Smooth muscle cell of the brain vasculature (primary cell): ENCODE results near the gene ELANE.
"Not testable (repeated sequence)": the region's sequence is repeated elsewhere in the genome, so short reads cannot be mapped to it uniquely, and the experiment has no call there.

Experiments used
- DNase-seq: peaks from one replicate; pipeline ENCODE4 v3.0.0-alpha.2; 2012; ENCODE audit warnings: low read depth, low spot score

ELANE gene

DNA sequence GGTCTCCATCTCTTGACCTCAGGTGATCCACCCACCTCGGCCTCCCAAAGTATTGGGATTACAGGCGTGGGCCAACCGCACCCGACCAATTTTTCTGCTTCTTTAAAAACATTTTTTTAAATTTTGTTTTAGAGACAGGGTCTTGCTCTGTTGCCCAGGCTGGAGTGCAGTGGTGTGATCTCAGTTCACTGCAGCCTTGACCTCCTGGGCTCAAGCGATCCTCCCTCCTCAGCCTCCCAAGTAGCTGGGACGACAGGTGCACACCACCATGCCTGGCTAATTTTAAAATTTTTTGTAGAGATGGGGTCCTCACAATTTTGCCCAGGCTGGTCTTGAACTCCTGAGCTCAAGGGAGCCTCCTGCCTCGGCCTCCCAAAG lies 9.3 kb upstream of the ELANE start:
- not testable (repeated sequence) for DNase-seq

DNA sequence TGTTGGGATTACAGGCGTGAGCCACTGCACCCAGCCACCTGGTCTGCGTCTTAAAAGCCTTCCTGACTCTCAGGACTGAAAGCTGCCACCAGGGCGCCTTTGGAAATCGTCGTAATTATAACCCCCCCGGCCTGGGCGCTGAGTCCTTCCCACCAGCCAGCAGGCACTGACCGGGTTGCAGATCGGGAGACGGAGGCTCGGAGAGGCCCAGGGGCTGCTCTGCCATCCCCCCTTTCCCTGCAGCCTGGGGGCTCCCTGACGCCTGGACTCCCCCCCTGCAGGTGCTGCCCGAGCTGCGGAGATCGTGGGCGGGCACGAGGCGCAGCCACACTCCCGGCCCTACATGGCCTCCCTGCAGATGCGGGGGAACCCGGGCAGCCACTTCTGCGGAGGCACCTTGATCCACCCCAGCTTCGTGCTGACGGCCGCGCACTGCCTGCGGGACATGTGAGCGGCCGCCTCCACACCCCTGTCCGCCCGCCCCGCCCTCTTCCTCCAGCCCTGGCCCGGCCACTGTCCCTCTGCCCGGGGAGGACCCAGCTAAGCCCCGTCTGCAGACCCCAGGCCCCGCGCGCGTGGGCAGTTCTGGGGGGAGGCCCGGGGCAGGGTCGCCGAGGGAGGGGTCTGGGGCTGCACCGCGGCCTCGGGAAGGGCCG lies 8.8 kb upstream of the ELANE start:
- DNase-seq, result no peak

DNA sequence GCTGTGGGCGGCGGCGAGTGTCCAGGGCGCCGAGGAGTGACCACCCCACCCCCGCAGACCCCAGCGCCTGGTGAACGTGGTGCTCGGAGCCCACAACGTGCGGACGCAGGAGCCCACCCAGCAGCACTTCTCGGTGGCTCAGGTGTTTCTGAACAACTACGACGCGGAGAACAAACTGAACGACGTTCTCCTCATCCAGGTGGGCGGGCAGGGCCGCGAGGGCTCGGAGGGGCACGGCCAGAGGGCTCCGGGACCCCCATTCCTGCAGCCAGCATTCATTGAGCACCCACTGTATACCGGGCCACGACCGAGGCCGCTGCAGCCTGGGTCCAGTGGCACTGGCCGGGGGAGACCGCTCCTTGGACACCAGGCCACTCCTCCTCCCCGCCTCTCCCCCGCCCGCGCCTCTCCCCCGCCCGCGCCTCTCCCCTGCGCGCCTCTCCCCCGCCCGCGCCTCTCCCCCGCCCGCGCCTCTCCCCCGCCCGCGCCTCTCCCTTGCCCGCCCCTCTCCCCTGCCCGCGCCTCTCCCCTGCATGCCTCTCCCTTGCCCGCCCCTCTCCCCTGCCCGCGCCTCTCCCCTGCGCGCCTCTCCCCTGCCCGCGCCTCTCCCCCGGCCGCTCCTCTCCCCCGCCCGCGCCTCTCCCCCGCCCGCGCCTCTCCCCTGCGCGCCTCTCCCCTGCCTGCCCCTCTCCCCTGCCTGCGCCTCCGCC lies 8.1 kb upstream of the ELANE start:
- no peak for DNase-seq

- no peak for DNase-seq
Observed at GRCh38 chr19:844546-844971, 7.5 kb upstream of the ELANE start.

- no peak for DNase-seq
Observed at GRCh38 chr19:845707-846521, 6.2 kb upstream of the ELANE start.

- no peak for DNase-seq
Observed at GRCh38 chr19:848386-848921, 3.6 kb upstream of the ELANE start.

- not testable (repeated sequence) for DNase-seq
Observed at GRCh38 chr19:849195-849594, 2.9 kb upstream of the ELANE start.

- DNase-seq, result peak; percentile 89
Observed at GRCh38 chr19:850221-850978, 1.7 kb upstream of the ELANE start.

- DNase-seq, result no peak
Observed at GRCh38 chr19:850979-851335, 1.1 kb upstream of the ELANE start.

- no peak for DNase-seq
Observed at GRCh38 chr19:853014-853585, 997 bp downstream of the ELANE start.

DNA sequence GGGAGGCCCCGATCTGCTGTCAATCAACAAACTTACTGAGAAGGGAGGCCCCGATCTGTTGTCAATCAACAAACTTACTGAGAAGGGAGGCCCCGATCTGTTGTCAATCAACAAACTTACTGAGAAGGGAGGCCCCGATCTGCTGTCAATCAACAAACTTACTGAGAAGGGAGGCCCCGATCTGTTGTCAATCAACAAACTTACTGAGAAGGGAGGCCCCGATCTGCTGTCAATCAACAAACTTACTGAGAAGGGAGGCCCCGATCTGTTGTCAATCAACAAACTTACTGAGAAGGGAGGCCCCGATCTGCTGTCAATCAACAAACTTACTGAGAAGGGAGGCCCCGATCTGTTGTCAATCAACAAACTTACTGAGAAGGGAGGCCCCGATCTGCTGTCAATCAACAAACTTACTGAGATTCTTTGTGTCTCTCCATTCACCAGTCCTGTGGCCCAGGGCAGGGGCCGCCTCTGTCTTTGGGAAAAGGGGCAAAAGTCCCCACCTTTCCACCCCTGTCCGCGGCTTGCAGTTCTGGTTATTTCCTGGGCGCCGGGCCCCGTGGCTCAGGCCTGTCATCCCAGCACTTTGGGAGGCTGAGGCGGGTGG lies 1.6 kb downstream of the ELANE start:
- not testable (repeated sequence) for DNase-seq

- no peak for DNase-seq
Observed at GRCh38 chr19:854549-854948, 2.4 kb downstream of the ELANE start.

DNA sequence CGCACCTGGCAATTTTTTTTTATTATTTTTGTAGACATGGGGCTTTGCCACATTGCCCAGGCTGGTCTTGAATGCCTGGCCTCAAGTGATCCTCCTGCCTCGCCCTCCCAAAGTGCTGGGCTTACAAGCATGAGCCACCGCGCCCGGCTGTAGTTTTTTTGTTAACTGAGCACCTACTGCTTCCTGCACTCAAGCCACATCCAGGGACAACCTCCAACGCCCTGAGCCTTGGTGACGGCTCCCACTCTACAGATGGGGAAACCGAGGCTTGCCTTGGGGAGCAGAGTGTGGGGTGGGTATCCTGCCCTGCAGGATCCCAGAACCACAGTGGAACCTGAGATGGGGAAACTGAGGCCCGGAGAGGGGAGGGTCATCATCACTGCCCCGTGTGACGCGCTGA lies 3.0 kb downstream of the ELANE start:
- no peak for DNase-seq

DNA sequence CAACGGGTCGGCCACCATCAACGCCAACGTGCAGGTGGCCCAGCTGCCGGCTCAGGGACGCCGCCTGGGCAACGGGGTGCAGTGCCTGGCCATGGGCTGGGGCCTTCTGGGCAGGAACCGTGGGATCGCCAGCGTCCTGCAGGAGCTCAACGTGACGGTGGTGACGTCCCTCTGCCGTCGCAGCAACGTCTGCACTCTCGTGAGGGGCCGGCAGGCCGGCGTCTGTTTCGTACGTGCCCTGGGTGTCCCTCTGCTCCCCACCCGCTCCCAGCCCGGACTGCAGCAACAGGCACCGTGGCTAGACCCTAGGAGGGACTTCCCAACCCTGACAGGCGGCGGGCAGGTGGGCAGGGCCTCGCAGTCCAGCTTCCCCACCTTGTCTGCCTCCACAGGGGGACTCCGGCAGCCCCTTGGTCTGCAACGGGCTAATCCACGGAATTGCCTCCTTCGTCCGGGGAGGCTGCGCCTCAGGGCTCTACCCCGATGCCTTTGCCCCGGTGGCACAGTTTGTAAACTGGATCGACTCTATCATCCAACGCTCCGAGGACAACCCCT lies 3.5 kb downstream of the ELANE start:
- DNase-seq, result no peak

GRCh38 chr19:858284-858683 lies 6.2 kb downstream of the ELANE start:
- no peak for DNase-seq

GRCh38 chr19:858868-859843 lies 7.1 kb downstream of the ELANE start, which contains the start of gene CFD:
Gene CFD, plus strand, starts transcription at chr19:859664. Its CDS starts 26 bp downstream, at chr19:859690.
- no peak for DNase-seq

DNA sequence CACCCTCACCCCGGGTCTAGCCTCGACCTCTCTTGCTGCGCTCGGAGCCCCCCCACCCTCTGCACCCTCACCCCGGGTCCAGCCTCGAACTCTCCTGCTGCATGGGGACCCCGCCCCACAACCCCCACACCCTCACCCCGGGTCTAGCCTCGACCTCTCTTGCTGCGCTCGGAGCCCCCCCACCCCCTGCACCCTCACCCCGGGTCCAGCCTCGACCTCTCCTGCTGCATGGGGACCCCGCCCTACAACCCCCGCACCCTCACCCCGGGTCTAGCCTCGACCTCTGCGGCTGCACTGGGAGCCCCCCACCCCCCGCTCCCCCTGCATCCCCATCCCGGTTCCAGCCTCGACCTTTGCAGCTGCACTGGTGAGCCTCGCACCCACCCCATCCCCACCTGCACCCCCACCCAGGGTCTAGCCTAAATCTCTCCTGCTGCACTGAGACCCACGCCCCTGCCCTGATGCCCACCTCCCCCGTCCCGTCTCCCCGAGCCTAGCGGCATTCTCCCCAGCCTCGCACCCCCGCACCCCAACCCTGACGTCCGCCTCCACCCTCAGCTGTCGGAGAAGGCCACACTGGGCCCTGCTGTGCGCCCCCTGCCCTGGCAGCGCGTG lies 9.1 kb downstream of the ELANE start:
- no peak for DNase-seq

DNA sequence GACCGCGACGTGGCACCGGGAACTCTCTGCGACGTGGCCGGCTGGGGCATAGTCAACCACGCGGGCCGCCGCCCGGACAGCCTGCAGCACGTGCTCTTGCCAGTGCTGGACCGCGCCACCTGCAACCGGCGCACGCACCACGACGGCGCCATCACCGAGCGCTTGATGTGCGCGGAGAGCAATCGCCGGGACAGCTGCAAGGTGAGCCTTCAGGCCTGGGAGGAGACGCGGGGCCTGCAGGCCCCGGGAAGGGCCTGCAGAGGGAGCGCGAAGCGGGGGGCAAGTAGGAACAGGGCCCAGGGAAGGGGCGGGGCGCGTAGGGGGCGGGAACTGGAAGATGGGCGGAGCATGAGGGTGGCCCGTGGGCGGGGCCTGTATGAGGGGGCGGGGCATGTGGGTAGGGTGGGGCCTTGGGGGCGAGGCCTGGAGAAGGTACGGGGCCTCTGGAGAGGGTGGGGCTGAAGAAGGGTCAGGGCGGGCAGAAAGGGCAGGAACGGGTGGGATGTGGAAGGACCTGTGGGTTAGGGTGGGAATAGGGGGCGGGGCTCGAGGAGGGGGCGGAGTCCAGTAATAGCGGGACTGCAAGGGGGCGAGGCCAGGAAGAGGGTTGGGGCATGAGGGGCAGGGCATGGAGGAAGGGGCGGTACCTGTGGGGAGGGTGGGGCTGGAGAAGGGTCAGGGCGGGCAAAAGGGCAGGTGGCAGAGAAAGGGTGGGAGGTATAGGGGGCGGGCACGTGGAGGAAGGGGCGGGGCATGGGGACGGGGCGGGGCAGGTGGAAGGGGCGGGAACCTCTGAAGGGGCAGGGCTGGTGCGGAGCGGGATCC lies 9.9 kb downstream of the ELANE start:
- no peak for DNase-seq
